Spleen (tissue), 7 donors: ENCODE data around the gene PHF11.

Experiments
- CTCF ChIP-seq, 11 experiments: fragments of 200-600 bp in 7 of 11; fragments of 450-650 bp in 4 of 11; sonication (generic) in 4 of 11; IDR thresholded peaks in 8 of 11; conservative IDR thresholded peaks in 3 of 11; 1 replicate in 7 of 11; 2 replicates in 4 of 11; pipeline versions ENCODE4 v1.4.0 to v1.8.0; 2016 to 2021; ENCODE audit warnings: antibody characterized with exemption in 11 of 11, inconsistent platforms in 4 of 11, mild to moderate bottlenecking in 1 of 11
- POLR2AphosphoS5 ChIP-seq, 3 donors: sonication (generic); formaldehyde crosslinking; IDR thresholded peaks; one replicate each; pipeline ENCODE4 v1.5.1; 2017; ENCODE audit warnings: antibody characterized with exemption in 3 of 3
- donor health status: DM: no; HTN: no; CAD: no; lungs with moderate emphysema.
- donor health status: DM: no; HTN: no; CAD: no.
- donor health status: DM: no; HTN: no; CAD: no.

- TF ChIP-seq POLR2AphosphoS5 (IDR thresholded peaks at IDR 0.05), result no peak
- no peak for TF ChIP-seq CTCF (IDR thresholded peaks at IDR 0.05 in 8 of 11, conservative IDR thresholded peaks at IDR 0.05 in 3 of 11)
Measured at GRCh38 chr13:49499889-49500660, 4.3 kb downstream of the PHF11 start.
